Right atrium auricular region (tissue), 2 donors: ENCODE results near the gene SBK3. TPM values are rescaled to one million over a fixed set of nuclear protein-coding genes. Genes with fewer than 3 reads are reported as not detected.
"Not testable (repeated sequence)": the region's sequence is repeated elsewhere in the genome, so short reads cannot be mapped to it uniquely, and the experiment has no call there.

Source experiments
- DNase-seq: peaks from one replicate; pipeline ENCODE4 v3.0.0-alpha.2; 2019; ENCODE audit warnings: low spot score
- H3K27ac ChIP-seq, 2 donors: fragments of 200-600 bp; sonication (generic); 1 replicate in 1 of 2; 2 replicates in 1 of 2; pipeline ENCODE4 v1.5.1; 2016 to 2019
- H3K27me3 ChIP-seq, 2 donors: fragments of 200-600 bp; sonication (generic); one replicate each; pipeline versions ENCODE4 v1.5.1 to v1.6.0; 2017 to 2019
- H3K36me3 ChIP-seq: fragments of 200-600 bp; sonication (generic); one replicate; pipeline ENCODE4 v1.5.1; 2016
- H3K4me1 ChIP-seq, 2 donors: fragments of 200-600 bp; sonication (generic); one replicate each; pipeline versions ENCODE4 v1.5.1 to v1.6.0; 2017 to 2019
- H3K4me3 ChIP-seq, 2 donors: fragments of 200-600 bp; sonication (generic); 1 replicate in 1 of 2; 2 replicates in 1 of 2; pipeline ENCODE4 v1.5.1; 2017 to 2019; ENCODE audit warnings: mild to moderate bottlenecking in 1 of 2, moderate library complexity in 1 of 2
- H3K9me3 ChIP-seq, 2 donors: fragments of 200-600 bp; sonication (generic); one replicate each; pipeline ENCODE4 v1.5.1; 2019
- CTCF ChIP-seq, 2 donors: fragments of 200-600 bp; sonication (generic); IDR thresholded peaks; one replicate each; pipeline ENCODE4 v1.5.1; 2019; ENCODE audit warnings: antibody characterized with exemption in 2 of 2
- total RNA-seq, 2 donors: library from RNA; depleted of rRNA; stranded (reverse); fragments of >200 nt; gene quantifications; one replicate each; pipeline ENCODE4 v1.1.0, GENCODE V29; 2016

Gene SBK3
- total RNA-seq, 2 donors from 2014 or later: 97.5 to 103 TPM

GRCh38 chr19:55536366-55536765 is 9.0 kb downstream of the SBK3 start:
- Histone ChIP-seq H3K27me3 (no peaks in the 10 kb centered on the region), H3K4me3 (peak overlapping the region; percentile 57 to 70), H3K9me3 (no peaks in the 10 kb centered on the region), H3K36me3 (peaks cover 7% of the 10 kb centered on the region), H3K4me1 (no peaks in the 10 kb centered on the region), H3K27ac (peak overlapping the region; percentile 85 to 87)
- no peak for DNase-seq
- TF ChIP-seq CTCF (IDR thresholded peaks at IDR 0.05): no peak

- peak overlapping the region; percentile 57 to 70 for H3K4me3 ChIP-seq
- DNase-seq: no peak
- H3K27ac ChIP-seq: peak overlapping the region; percentile 85 to 87
- peaks cover 11% of the 10 kb centered on the region for H3K36me3 ChIP-seq
- no peaks in the 10 kb centered on the region for H3K27me3 ChIP-seq
- no peaks in the 10 kb centered on the region for H3K4me1 ChIP-seq
- no peak for TF ChIP-seq CTCF (IDR thresholded peaks at IDR 0.05)
- no peaks in the 10 kb centered on the region for H3K9me3 ChIP-seq
Measured at GRCh38 chr19:55535965-55536350, 9.4 kb downstream of the SBK3 start.

DNA sequence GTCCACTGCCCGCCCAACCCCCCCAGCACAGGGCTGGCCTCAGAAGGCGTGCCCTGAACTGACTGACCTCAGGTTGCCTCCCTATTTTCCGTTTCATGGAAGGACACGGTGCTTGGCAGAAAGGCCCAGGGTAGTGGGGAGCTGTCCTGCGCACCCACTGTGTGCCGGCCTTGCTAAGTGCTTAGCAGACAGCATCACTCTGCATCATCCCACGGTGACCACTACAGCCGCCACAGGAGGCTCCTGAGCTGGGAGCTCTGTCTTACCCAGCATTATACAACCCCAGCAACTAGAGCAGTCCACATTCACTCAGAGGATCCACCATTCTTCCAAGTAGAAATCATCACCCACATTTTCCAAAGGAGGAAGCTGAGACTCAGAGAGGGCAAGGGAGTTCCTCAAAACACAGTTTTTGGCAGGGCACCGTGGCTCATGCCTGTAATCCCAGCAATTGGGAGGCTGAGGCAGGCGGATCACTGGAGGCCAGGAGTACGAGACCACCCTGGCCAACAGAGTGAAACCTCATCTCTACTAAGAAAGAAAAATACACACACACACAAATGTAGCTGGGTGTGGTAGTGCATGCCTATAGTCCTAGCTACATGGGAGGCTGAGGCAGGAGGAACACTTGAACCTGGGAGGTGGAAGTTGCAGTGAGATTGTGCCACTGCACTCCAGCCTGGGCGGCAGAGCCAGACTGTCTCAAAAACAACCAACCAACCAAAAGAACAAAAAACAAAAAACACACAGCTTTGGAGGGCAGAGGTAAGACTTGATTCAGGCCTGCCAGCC is 10.0 kb downstream of the SBK3 start:
- H3K27ac ChIP-seq: peak overlapping the region; percentile 85 to 87
- no peak for DNase-seq
- TF ChIP-seq CTCF (IDR thresholded peaks at IDR 0.05): no peak
- H3K36me3 ChIP-seq: peaks cover 14% of the 10 kb centered on the region
- no peaks in the 10 kb centered on the region for H3K27me3 ChIP-seq
- no peaks in the 10 kb centered on the region for H3K9me3 ChIP-seq
- H3K4me1 ChIP-seq: no peaks in the 10 kb centered on the region
- peak overlapping the region; percentile 57 to 70 for H3K4me3 ChIP-seq

DNA sequence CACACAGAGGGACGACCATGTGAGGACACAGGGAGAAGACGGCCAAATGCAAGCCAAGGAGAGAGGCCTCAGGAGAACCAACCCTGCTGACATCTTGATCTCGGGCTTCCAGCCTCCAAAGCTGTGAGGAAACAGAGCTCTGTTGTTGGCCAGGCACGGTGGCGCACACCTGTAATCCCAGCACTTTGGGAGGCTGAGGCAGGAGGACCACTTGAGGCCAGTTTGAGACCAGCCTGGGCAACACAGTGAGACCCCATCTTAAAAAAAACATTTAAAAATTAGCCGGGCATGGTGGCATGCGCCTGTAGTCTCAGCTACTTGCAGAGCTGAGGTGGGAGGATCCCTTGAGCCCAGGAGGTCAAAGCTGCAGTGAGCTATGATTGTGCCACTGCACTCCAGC is 11.1 kb downstream of the SBK3 start:
- Histone ChIP-seq H3K36me3 (peaks cover 23% of the 10 kb centered on the region), H3K27ac (peak overlapping the region in 1 of 2 donors; percentile 39)
- DNase-seq, H3K4me1 ChIP-seq, H3K9me3 ChIP-seq, H3K27me3 ChIP-seq, H3K4me3 ChIP-seq: not testable (repeated sequence)

GRCh38 chr19:55530996-55531395 is 14.3 kb downstream of the SBK3 start:
- peaks cover 0 to 23% of the 10 kb centered on the region in 2 donors for H3K4me1 ChIP-seq
- H3K36me3 ChIP-seq: peaks cover 27% of the 10 kb centered on the region
- H3K27me3 ChIP-seq: no peaks in the 10 kb centered on the region
- no peaks in the 10 kb centered on the region for H3K9me3 ChIP-seq
- no peak for DNase-seq
- TF ChIP-seq CTCF (IDR thresholded peaks at IDR 0.05): no peak
- peak overlapping the region in 1 of 2 donors; percentile 39 for H3K27ac ChIP-seq
- no peak overlapping the region for H3K4me3 ChIP-seq

DNA sequence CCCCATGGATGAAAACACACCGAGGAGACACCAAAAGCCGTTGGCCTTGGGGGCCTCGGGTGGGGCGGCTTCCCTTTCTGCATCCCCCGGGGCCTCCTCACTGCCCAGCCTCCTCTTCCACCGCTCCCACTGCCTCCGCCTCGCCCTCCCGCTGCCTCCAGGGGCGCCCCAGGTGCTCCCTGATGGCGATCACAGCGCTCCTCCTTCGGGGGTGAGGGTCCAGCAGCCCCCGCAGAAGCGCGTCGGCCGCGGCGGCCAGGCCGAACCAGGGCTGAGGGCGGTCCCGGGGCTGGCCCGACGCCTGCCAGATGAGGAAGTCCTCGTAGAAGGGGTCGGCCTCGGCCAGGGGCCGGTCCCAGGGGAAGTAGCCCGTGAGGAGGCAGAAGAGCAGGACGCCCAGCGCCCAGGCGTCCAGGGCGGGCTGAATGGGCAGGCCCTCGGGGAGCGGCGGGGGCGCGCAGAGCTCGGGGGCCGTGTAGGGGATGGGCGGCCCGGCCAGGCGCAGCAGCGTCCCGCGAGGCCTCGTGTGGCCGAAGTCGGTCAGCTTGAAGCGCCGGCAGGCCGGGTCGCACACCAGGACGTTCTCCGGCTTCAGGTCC is 15.6 kb downstream of the SBK3 start:
- H3K27me3 ChIP-seq: no peaks in the 10 kb centered on the region
- no peak for DNase-seq

More for the DNA sequence above, 15.6 kb downstream of the SBK3 start:
- Histone ChIP-seq H3K27ac (peak overlapping the region in 1 of 2 donors; percentile 63), H3K36me3 (peaks cover 27% of the 10 kb centered on the region), H3K4me3 (no peak overlapping the region), H3K4me1 (peaks cover 0 to 32% of the 10 kb centered on the region in 2 donors), H3K9me3 (no peaks in the 10 kb centered on the region)
- no peak for TF ChIP-seq CTCF (IDR thresholded peaks at IDR 0.05)
